Colonic mucosa (tissue), 4 donors: ENCODE results near the gene PRRG2. TPM values are rescaled to one million over a fixed set of nuclear protein-coding genes. Genes with fewer than 3 reads are reported as not detected.
A peak's percentile ranks its signal among the peaks of the same experiment; 100 is the strongest.

Experiments
- DNase-seq: peaks from one replicate; pipeline ENCODE4 v3.0.0-alpha.2; 2020
- H3K27ac ChIP-seq: fragments of 200-600 bp; one replicate; pipeline ENCODE4 v1.8.0; 2021
- H3K27me3 ChIP-seq: fragments of 200-600 bp; one replicate; pipeline ENCODE4 v1.8.0; 2021
- H3K36me3 ChIP-seq: fragments of 200-600 bp; one replicate; pipeline ENCODE4 v1.8.0; 2021
- H3K4me1 ChIP-seq: fragments of 200-600 bp; one replicate; pipeline ENCODE4 v1.8.0; 2021; ENCODE audit warnings: mild to moderate bottlenecking
- H3K4me3 ChIP-seq: fragments of 200-600 bp; one replicate; pipeline ENCODE4 v1.8.0; 2021
- H3K9ac ChIP-seq, 2 donors: one replicate each; pipeline ENCODE4 v1.7.0; 2013; ENCODE audit warnings: control low read depth in 2 of 2, low read depth in 2 of 2, low read length in 2 of 2
- H3K9me3 ChIP-seq: fragments of 200-600 bp; one replicate; pipeline ENCODE4 v1.8.0; 2021
- CTCF ChIP-seq: fragments of 200-600 bp; IDR thresholded peaks from one replicate; pipeline ENCODE4 v1.8.0; 2022; ENCODE audit warnings: antibody characterized with exemption, mild to moderate bottlenecking
- intact Hi-C: fragments of 100-400 bp; cut with DNase I; formaldehyde crosslinking; loops from one replicate; pipeline ENCODE4 v1.14.1; 2022
- total RNA-seq, 2 donors: library from RNA; stranded (reverse); fragmentation: NEBNext Ultra II Directional in 1 of 2; extraction: Animal tissue kit (Norgen Biotek cat#: 25700) in 1 of 2; gene quantifications; one replicate each; pipeline ENCODE4 v1.2.1, GENCODE V29; 2021
- donor health status: healthy.
- donor health status: DM: no; HTN: no; CAD: no.
- donor health status: DM: no; HTN: no; CAD: no.

Gene PRRG2
- total RNA-seq, 2 donors from 2014 or later, result 16.2 to 20.2 TPM

DNA sequence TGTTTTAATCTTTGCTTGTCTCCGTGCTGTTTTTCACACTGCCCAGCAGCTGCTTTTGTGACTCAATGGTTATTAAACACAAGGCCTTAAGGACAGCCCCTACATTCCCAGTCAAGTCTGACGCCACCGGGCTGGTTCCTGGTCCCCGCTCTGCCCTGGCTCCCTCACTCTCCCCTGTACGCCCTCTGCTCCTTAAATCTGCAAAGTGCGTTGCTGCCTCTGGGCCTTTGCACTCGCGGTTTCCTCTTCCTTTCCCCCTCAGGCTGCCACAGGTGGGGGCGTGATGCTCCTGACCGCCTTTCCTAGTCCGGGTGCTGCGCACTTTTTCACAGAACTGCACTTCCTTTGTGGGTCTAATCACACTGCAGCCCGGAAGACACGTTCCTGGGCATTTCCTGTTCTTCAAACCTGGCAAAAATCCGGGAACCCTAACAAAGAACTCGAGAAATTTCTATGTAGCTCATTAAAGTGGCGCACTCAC is 26.4 kb upstream of the PRRG2 start:
- Histone ChIP-seq H3K4me1 (peaks cover 11% of the 10 kb centered on the region), H3K9ac (peak overlapping the region in 1 of 2 donors; percentile 48), H3K27me3 (no peaks in the 10 kb centered on the region), H3K27ac (peak overlapping the region; percentile 83), H3K4me3 (no peak overlapping the region), H3K9me3 (no peaks in the 10 kb centered on the region), H3K36me3 (no peaks in the 10 kb centered on the region)
- TF ChIP-seq CTCF, result no peak
- intact Hi-C loops, result no loop called here
- no peak for DNase-seq

DNA sequence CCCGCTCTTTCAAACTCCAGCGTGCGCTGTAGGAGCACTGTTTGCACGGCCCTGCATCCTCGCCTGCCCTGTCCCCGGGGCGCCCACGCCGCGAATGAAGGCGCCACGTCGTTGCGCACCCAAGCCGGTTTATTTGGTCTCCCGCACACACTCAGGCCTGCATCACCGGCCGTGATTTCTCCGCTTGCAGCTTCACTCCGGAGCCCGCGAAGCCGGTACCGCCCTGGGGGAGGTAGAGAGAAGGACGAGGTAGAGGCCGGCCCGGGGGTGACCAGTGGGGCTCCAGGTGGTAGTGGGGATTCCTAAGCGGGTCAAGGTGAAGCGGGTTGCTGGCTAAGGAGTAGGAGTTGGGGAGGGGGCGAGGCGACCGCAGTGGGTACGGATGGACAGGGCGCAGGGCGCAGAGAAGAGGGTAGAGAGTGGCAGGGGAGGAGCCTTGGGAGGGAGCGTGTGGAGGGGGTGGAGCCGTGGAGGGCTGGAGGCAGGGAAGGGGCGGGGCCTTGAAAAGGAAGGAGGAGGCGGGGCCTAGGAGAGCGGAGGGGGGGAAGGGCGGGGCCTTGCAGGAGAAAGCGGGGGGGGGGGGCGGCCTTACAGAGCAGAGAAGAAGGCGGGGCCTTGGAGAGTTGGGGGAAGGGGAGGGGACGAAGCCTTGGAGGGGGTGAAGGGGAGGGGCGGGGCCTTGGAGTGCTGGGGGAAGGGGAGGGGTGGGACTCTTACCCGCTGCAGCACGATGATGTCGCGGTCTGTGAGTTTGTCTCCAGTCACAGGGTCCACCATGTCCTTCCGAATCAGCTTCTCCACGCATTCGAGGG is 25.3 kb upstream of the PRRG2 start:
- Histone ChIP-seq H3K4me1 (peaks cover 20% of the 10 kb centered on the region), H3K27ac (peak overlapping the region; percentile 17), H3K9me3 (no peaks in the 10 kb centered on the region), H3K27me3 (no peaks in the 10 kb centered on the region), H3K9ac (peak overlapping the region in 1 of 2 donors; percentile 48), H3K4me3 (no peak overlapping the region), H3K36me3 (no peaks in the 10 kb centered on the region)
- intact Hi-C loops, result no loop called here
- DNase-seq, result peak; percentile 87
- TF ChIP-seq CTCF, result no peak

DNA sequence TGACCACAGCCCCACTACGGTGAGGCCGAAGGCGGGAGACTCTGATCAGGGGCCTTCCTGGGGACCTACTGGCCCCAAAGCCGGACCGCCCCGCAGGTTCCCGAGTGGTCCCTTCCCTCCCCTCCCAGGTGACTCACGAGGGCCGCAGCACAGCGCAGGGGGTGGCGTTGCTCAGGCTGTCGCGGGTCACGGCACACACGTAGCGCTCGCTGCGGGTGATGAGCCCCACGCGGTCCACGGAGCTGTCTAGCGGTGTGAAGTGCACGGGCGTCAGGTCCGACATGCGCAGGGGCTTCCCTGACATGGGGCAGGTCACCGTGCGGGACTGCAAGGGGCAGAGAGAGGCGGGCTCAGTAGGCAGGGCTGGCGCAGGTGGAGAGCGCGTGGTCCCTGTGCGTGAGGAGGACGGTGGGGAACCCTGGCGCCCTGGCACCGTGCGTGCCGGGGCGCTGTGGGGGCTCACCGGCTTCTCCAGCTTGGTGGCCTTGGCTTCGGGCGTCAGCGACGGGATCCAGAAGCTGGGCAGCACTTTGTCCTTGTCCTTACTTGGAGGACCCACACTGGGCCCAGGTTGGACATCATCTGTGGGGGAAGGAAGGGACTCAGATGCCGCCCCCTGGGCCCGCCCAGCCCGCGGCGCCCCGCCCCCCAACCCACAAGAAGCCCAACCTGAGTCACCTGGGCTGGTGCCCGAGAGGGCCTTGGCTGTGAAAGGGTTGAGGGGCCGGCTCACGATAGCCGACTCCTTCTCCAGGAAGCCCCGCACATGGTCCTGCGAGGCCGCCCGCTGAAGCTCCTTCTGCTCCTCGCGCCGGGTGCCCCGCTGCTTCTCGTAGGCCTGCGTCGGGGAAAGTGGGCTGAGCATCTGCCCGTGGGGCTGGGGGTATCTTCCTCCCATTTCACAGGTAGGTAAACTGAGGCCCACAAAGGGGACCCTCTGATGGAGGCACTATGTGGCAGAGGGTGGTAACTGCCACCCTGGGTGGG is 24.4 kb upstream of the PRRG2 start:
- Histone ChIP-seq H3K9ac (no peak overlapping the region), H3K4me3 (no peak overlapping the region), H3K27ac (peak overlapping the region; percentile 17), H3K36me3 (no peaks in the 10 kb centered on the region), H3K27me3 (no peaks in the 10 kb centered on the region), H3K9me3 (no peaks in the 10 kb centered on the region), H3K4me1 (peaks cover 22% of the 10 kb centered on the region)
- no peak for DNase-seq
- no peak for TF ChIP-seq CTCF
- intact Hi-C loops, result no loop called here

DNA sequence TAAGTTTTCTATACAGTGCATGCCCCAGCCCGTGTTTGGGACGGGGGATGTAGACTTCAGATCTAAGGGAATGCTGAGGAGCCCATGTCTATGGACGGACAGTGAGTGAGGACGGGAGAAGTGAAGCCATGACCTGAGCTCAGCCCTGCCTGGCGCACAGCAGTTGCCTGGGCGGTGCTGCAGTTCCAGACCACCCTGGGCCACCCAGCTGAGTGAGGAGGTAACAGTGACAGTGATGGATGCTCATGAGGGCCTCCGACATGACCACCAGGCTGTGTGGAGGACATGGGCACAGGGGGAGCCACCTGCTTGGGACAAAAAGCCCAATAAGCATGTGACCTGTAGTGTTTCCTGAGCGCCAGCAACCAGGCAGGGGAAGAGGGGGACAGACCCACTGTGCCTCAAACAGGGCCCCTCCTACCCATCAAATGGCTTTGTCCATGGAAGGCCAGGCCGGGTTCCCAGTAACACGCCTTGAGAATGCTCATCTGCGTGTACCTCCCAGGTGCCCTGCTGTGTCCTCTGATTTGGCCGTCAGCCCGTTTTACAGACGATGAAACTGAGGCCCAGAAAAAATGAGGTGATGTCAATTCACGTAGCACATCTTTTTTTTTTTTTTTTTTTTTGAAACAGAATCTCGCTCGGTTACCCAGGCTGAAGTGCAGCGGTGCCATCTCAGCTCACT is 23.3 kb upstream of the PRRG2 start:
- no peaks in the 10 kb centered on the region for H3K27me3 ChIP-seq
- intact Hi-C loops, result no loop called here
- H3K27ac ChIP-seq, result no peak overlapping the region
- peak overlapping the region in 1 of 2 donors; percentile 58 for H3K9ac ChIP-seq
- no peaks in the 10 kb centered on the region for H3K9me3 ChIP-seq
- TF ChIP-seq CTCF, result no peak
- no peak overlapping the region for H3K4me3 ChIP-seq
- no peaks in the 10 kb centered on the region for H3K36me3 ChIP-seq
- H3K4me1 ChIP-seq, result peaks cover 23% of the 10 kb centered on the region
- DNase-seq, result no peak

- H3K36me3 ChIP-seq, result no peaks in the 10 kb centered on the region
These were observed 22.5 kb upstream of the PRRG2 start for GRCh38 chr19:49558591-49558990.

More at GRCh38 chr19:49558591-49558990, 22.5 kb upstream of the PRRG2 start:
- H3K9ac ChIP-seq, result peak overlapping the region in 1 of 2 donors; percentile 0
- H3K4me3 ChIP-seq, result no peak overlapping the region
- H3K27me3 ChIP-seq, result no peaks in the 10 kb centered on the region
- no peak for DNase-seq
- no peak for TF ChIP-seq CTCF
- H3K4me1 ChIP-seq, result peaks cover 23% of the 10 kb centered on the region
- H3K27ac ChIP-seq, result no peak overlapping the region
- intact Hi-C loops, result no loop called here
- no peaks in the 10 kb centered on the region for H3K9me3 ChIP-seq
